ENCODE results near the gene JAZF1. TPM values are rescaled to one million over a fixed set of nuclear protein-coding genes. Genes with fewer than 3 reads are reported as not detected.
A peak's percentile ranks its signal among the peaks of the same experiment; 100 is the strongest.

Gene JAZF1
- polyA plus RNA-seq, 1 experiment: 18.0 TPM

GRCh38 chr7:28179120-28180030 lies 1.2 kb downstream of the JAZF1 start:
- TF ChIP-seq CTCF (IDR thresholded peaks at IDR 0.05; ENCODE audit: low read depth, low read length): no peak
- ChIA-PET POLR2A (interaction anchor here (1.1 kb wide), 1 partner anchor 13 kb away, joined by 3 read pairs; no protein-coding TSS in a partner anchor), CTCF (interaction anchor here (0.6 kb wide), 2 partner anchors 36 to 44 kb away, joined by 3 read pairs; no protein-coding TSS in a partner anchor)
- Histone ChIP-seq H3K27ac (ENCODE audit: low read depth, low read length) (no peak overlapping the region), H3K4me3 (ENCODE audit: low read depth, low read length) (peak overlapping the region; percentile 77), H3K27me3 (ENCODE audit: control insufficient read depth, insufficient read depth, low read length) (no peaks in the 10 kb centered on the region), H3K9me3 (ENCODE audit: control insufficient read depth, insufficient read depth, low read length) (no peaks in the 10 kb centered on the region)
- no peak for DNase-seq (ENCODE audit: low read depth, low spot score)

GRCh38 chr7:28178599-28178998 lies 2.0 kb downstream of the JAZF1 start:
- CTCF ChIA-PET: no interaction called here
- Histone ChIP-seq H3K9me3 (ENCODE audit: control insufficient read depth, insufficient read depth, low read length) (no peaks in the 10 kb centered on the region), H3K27ac (ENCODE audit: low read depth, low read length) (no peak overlapping the region), H3K27me3 (ENCODE audit: control insufficient read depth, insufficient read depth, low read length) (no peaks in the 10 kb centered on the region), H3K4me3 (ENCODE audit: low read depth, low read length) (peak overlapping the region; percentile 77)
- POLR2A ChIA-PET: no interaction called here
- DNase-seq (ENCODE audit: low read depth, low spot score): no peak
- TF ChIP-seq CTCF (IDR thresholded peaks at IDR 0.05; ENCODE audit: low read depth, low read length): no peak

GRCh38 chr7:28177836-28178235 lies 2.8 kb downstream of the JAZF1 start:
- H3K27ac ChIP-seq (ENCODE audit: low read depth, low read length): no peak overlapping the region
- no peak for TF ChIP-seq CTCF (IDR thresholded peaks at IDR 0.05; ENCODE audit: low read depth, low read length)
- no peaks in the 10 kb centered on the region for H3K27me3 ChIP-seq (ENCODE audit: control insufficient read depth, insufficient read depth, low read length)
- ChIA-PET CTCF (no interaction called here), POLR2A (no interaction called here)
- no peak for DNase-seq (ENCODE audit: low read depth, low spot score)
- no peak overlapping the region for H3K4me3 ChIP-seq (ENCODE audit: low read depth, low read length)
- no peaks in the 10 kb centered on the region for H3K9me3 ChIP-seq (ENCODE audit: control insufficient read depth, insufficient read depth, low read length)

DNA sequence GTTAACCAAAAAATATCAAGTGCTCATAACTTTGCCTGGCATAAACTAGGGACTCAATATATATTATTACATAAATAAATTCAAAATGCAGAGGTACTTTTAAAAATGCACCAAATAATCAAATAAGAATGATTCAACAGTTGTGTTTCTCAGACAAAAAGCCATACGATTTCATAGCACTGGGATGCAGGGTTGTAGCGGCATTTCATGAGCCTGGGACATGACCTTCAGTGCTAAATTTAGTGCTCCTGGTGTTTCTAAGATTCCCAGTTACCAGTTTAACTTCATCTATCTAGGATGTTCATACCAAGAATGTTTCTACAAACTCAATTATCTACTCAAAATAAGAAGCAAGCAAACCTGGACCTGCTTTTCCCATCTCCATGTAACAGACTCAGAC lies 4.0 kb downstream of the JAZF1 start:
- Histone ChIP-seq H3K9me3 (ENCODE audit: control insufficient read depth, insufficient read depth, low read length) (no peaks in the 10 kb centered on the region), H3K27ac (ENCODE audit: low read depth, low read length) (no peak overlapping the region), H3K27me3 (ENCODE audit: control insufficient read depth, insufficient read depth, low read length) (no peaks in the 10 kb centered on the region), H3K4me3 (ENCODE audit: low read depth, low read length) (no peak overlapping the region)
- TF ChIP-seq CTCF (IDR thresholded peaks at IDR 0.05; ENCODE audit: low read depth, low read length): no peak
- no peak for DNase-seq (ENCODE audit: low read depth, low spot score)
- ChIA-PET CTCF (interaction anchor here (1.6 kb wide), 1 partner anchor 115 kb away, joined by 3 read pairs; no protein-coding TSS in a partner anchor), POLR2A (no interaction called here)

GRCh38 chr7:28176174-28176573 lies 4.4 kb downstream of the JAZF1 start:
- POLR2A ChIA-PET: no interaction called here
- H3K9me3 ChIP-seq (ENCODE audit: control insufficient read depth, insufficient read depth, low read length): no peaks in the 10 kb centered on the region
- no peak for TF ChIP-seq CTCF (IDR thresholded peaks at IDR 0.05; ENCODE audit: low read depth, low read length)
- no peak for DNase-seq (ENCODE audit: low read depth, low spot score)
- no peak overlapping the region for H3K27ac ChIP-seq (ENCODE audit: low read depth, low read length)
- no peak overlapping the region for H3K4me3 ChIP-seq (ENCODE audit: low read depth, low read length)
- H3K27me3 ChIP-seq (ENCODE audit: control insufficient read depth, insufficient read depth, low read length): no peaks in the 10 kb centered on the region
- CTCF ChIA-PET: interaction anchor here (0.8 to 1.6 kb wide), 2 partner anchors 114 to 214 kb away, joined by 3 to 4 read pairs; no protein-coding TSS in a partner anchor

Data from AG04450 (cell line).